ENCODE results near the gene SSBP3.

SSBP3 gene

GRCh38 chr1:54263601-54264226, 142.5 kb downstream of the SSBP3 start:
- no peak for FAIRE-seq

- FAIRE-seq, result no peak
Measured at GRCh38 chr1:54262244-54262643, 143.9 kb downstream of the SSBP3 start.

GRCh38 chr1:54260810-54261209, 145.4 kb downstream of the SSBP3 start:
- FAIRE-seq, result no peak

- no peak for FAIRE-seq
Measured at GRCh38 chr1:54259546-54260140, 146.6 kb downstream of the SSBP3 start.

- FAIRE-seq, result no peak
Measured at GRCh38 chr1:54257876-54258275, 148.3 kb downstream of the SSBP3 start.

GRCh38 chr1:54257346-54257620, 148.9 kb downstream of the SSBP3 start:
- no peak for FAIRE-seq

GRCh38 chr1:54256522-54257345, 149.5 kb downstream of the SSBP3 start:
- FAIRE-seq, result no peak

GRCh38 chr1:54255026-54255702, 151.0 kb downstream of the SSBP3 start:
- FAIRE-seq, result no peak

GRCh38 chr1:54254055-54254454, 152.1 kb downstream of the SSBP3 start:
- no peak for FAIRE-seq

GRCh38 chr1:54253480-54253879, 152.7 kb downstream of the SSBP3 start:
- FAIRE-seq, result no peak

- no peak for FAIRE-seq
Measured at GRCh38 chr1:54252371-54252936, 153.7 kb downstream of the SSBP3 start.

- FAIRE-seq, result no peak
Measured at GRCh38 chr1:54250670-54251069, 155.5 kb downstream of the SSBP3 start.

- no peak for FAIRE-seq
Measured at GRCh38 chr1:54249819-54250435, 156.3 kb downstream of the SSBP3 start.

- no peak for FAIRE-seq
Measured at GRCh38 chr1:54248966-54249365, 157.2 kb downstream of the SSBP3 start.

- FAIRE-seq, result no peak
Measured at GRCh38 chr1:54247863-54248515, 158.2 kb downstream of the SSBP3 start.

- FAIRE-seq, result no peak
Measured at GRCh38 chr1:54246116-54246721, 160.0 kb downstream of the SSBP3 start.

GRCh38 chr1:54245501-54245900, 160.7 kb downstream of the SSBP3 start:
- FAIRE-seq, result no peak

- no peak for FAIRE-seq
Measured at GRCh38 chr1:54244655-54245054, 161.5 kb downstream of the SSBP3 start.

GRCh38 chr1:54243022-54243421, 163.2 kb downstream of the SSBP3 start:
- FAIRE-seq, result no peak

GRCh38 chr1:54241364-54241763, 164.8 kb downstream of the SSBP3 start:
- no peak for FAIRE-seq

- no peak for FAIRE-seq
Measured at GRCh38 chr1:54240741-54241335, 165.4 kb downstream of the SSBP3 start.
